SK-N-SH (cell line): Measurements from ENCODE around the gene HMX3. TPM values are rescaled to one million over a fixed set of nuclear protein-coding genes. Genes with fewer than 3 reads are reported as not detected.

Experiments used
- CTCF ChIA-PET: fragments of 300-600, 350-600 bp; formaldehyde crosslinking; extraction: SDS; loops from one replicate; lab custom pipeline; 2021; lab: Yijun Ruan, JAX
- POLR2A ChIA-PET: fragments of 350-600 bp; sonication (Branson Sonifier 250); formaldehyde crosslinking; extraction: SDS; loops from one replicate; lab custom pipeline; 2020; ENCODE audit warnings: antibody characterized with exemption, inconsistent platforms; lab: Yijun Ruan, JAX
- DNase-seq: peaks from one replicate; pipeline ENCODE4 v3.0.0; 2012
- H2AFZ ChIP-seq: fragments of 200-600 bp; sonication (generic); 2 replicates; pipeline ENCODE4 v1.8.1; 2016; ENCODE audit warnings: antibody characterized with exemption, mild to moderate bottlenecking, low read depth
- H3F3A ChIP-seq: fragments of 200-600 bp; sonication (generic); replicated peaks from 2 replicates; pipeline ENCODE3; 2016; ENCODE audit warnings: antibody characterized with exemption, mild to moderate bottlenecking; ENCODE audit not compliant: insufficient read depth
- H3K27ac ChIP-seq, 2 experiments: fragments of 200-500 bp in 1 of 2; fragments of 200-600 bp in 1 of 2; sonication (Bioruptor generic) in 1 of 2; sonication (generic), shearing (Covaris generic) in 1 of 2; 2 replicates each; pipeline versions ENCODE4 v1.5.1 to v1.6.1; 2014 to 2016; ENCODE audit warnings: low read depth in 2 of 2, inconsistent platforms in 1 of 2, low read length in 1 of 2, mild to moderate bottlenecking in 1 of 2, mixed read lengths in 1 of 2
- H3K27me3 ChIP-seq: fragments of 200-600 bp; sonication (generic), shearing (Covaris generic); 2 replicates; pipeline ENCODE4 v1.6.1; 2016; ENCODE audit warnings: mixed run types; ENCODE audit not compliant: insufficient read depth
- H3K36me3 ChIP-seq, 2 experiments: fragments of 200-500 bp in 1 of 2; fragments of 200-600 bp in 1 of 2; sonication (Bioruptor generic) in 1 of 2; sonication (generic) in 1 of 2; replicated peaks in 1 of 2; 2 replicates each; pipeline versions ENCODE3 to v1.5.1; 2014 to 2016; ENCODE audit warnings: low read length in 1 of 2, mild to moderate bottlenecking in 1 of 2; ENCODE audit not compliant: insufficient read depth in 2 of 2, control insufficient read depth in 1 of 2
- H3K4me1 ChIP-seq, 2 experiments: fragments of 200-500 bp in 1 of 2; fragments of 200-600 bp in 1 of 2; sonication (Bioruptor generic) in 1 of 2; sonication (generic), shearing (Covaris generic) in 1 of 2; 2 replicates each; pipeline versions ENCODE4 v1.5.1 to v1.6.1; 2014 to 2016; ENCODE audit warnings: low read depth in 1 of 2, low read length in 1 of 2, mixed run types in 1 of 2; ENCODE audit not compliant: insufficient read depth in 2 of 2, control insufficient read depth in 1 of 2
- H3K4me2 ChIP-seq: fragments of 200-600 bp; sonication (generic), shearing (Covaris generic); 2 replicates; pipeline ENCODE4 v1.6.1; 2017; ENCODE audit warnings: mixed run types
- H3K4me3 ChIP-seq, 2 experiments: fragments of 200-500 bp in 1 of 2; fragments of 200-600 bp in 1 of 2; sonication (Bioruptor generic) in 1 of 2; sonication (generic), shearing (Covaris generic) in 1 of 2; 2 replicates each; pipeline versions ENCODE4 v1.5.1 to v1.8.1; 2014 to 2016; ENCODE audit warnings: low read depth in 2 of 2, inconsistent platforms in 1 of 2, low read length in 1 of 2, mild to moderate bottlenecking in 1 of 2, mixed read lengths in 1 of 2, moderate library complexity in 1 of 2
- H3K79me2 ChIP-seq: fragments of 200-600 bp; sonication (generic); 2 replicates; pipeline ENCODE4 v1.8.1; 2017; ENCODE audit warnings: mild to moderate bottlenecking; ENCODE audit not compliant: insufficient read depth
- H3K9ac ChIP-seq: fragments of 200-600 bp; sonication (generic); 2 replicates; pipeline ENCODE4 v1.6.1; 2017; ENCODE audit warnings: mixed run types
- H3K9me2 ChIP-seq: fragments of 200-600 bp; sonication (generic); 2 replicates; pipeline ENCODE4 v1.6.1; 2017; ENCODE audit warnings: mixed run types
- H3K9me3 ChIP-seq: fragments of 200-600 bp; sonication (generic); 2 replicates; pipeline ENCODE4 v1.6.1; 2017; ENCODE audit warnings: mixed run types, mild to moderate bottlenecking, moderate library complexity
- H4K20me1 ChIP-seq: fragments of 200-600 bp; sonication (generic); 2 replicates; pipeline ENCODE4 v1.6.1; 2017; ENCODE audit warnings: mild to moderate bottlenecking, mixed run types; ENCODE audit not compliant: insufficient read depth
- CHD2 ChIP-seq: fragments of 150-350 bp; IDR thresholded peaks from 2 replicates; pipeline ENCODE4 v1.6.1; 2018; ENCODE audit warnings: low read length; ENCODE audit not compliant: partially characterized antibody
- ELF1 ChIP-seq: IDR thresholded peaks from 2 replicates; pipeline ENCODE4 v1.4.0; 2012
- FOSL2 ChIP-seq: IDR thresholded peaks from 2 replicates; pipeline ENCODE4 v1.4.0; 2012; ENCODE audit warnings: low read depth, mild to moderate bottlenecking, moderate library complexity, borderline replicate concordance
- GABPA ChIP-seq: IDR thresholded peaks from 2 replicates; pipeline ENCODE4 v1.4.0; 2012; ENCODE audit warnings: low read depth, mild to moderate bottlenecking
- JUND ChIP-seq: IDR thresholded peaks from 2 replicates; pipeline ENCODE4 v1.4.0; 2012
- MEF2A ChIP-seq: IDR thresholded peaks from 2 replicates; pipeline ENCODE4 v1.4.0; 2012; ENCODE audit warnings: low read depth, borderline replicate concordance
- MXI1 ChIP-seq: IDR thresholded peaks from 2 replicates; pipeline ENCODE4 v1.6.1; 2012; ENCODE audit warnings: mild to moderate bottlenecking, low read depth, low read length, improper control_type of control experiment
- NFIC ChIP-seq: IDR thresholded peaks from 2 replicates; pipeline ENCODE4 v1.4.0; 2012; ENCODE audit warnings: borderline replicate concordance
- RFX5 ChIP-seq: IDR thresholded peaks from 2 replicates; pipeline ENCODE4 v1.6.1; 2012; ENCODE audit warnings: mild to moderate bottlenecking, improper control_type of control experiment, low read length
- TCF12 ChIP-seq: IDR thresholded peaks from 2 replicates; pipeline ENCODE4 v1.4.0; 2012
- TEAD4 ChIP-seq: IDR thresholded peaks from 2 replicates; pipeline ENCODE4 v1.4.0; 2012; ENCODE audit warnings: mild to moderate bottlenecking, borderline replicate concordance; ENCODE audit not compliant: insufficient read depth
- YY1 ChIP-seq: IDR thresholded peaks from 2 replicates; pipeline ENCODE4 v1.4.0; 2012; ENCODE audit warnings: low read depth, mild to moderate bottlenecking
- WGBS: methylation state at CpG from one replicate; pipeline ENCODE4 v1.1.6; 2017; ENCODE audit warnings: low lambda C conversion rate; 5-methylcytosine and 5-hydroxymethylcytosine counted together
- polyA plus RNA-seq, 3 experiments: library from polyadenylated mRNA; depleted of rRNA; stranded (reverse); fragments of >200 nt; gene quantifications; 2 replicates each; pipeline ENCODE4 v1.2.3, GENCODE V29; 2012
- TF ChIP-seq, protein P1 (sequence below): IDR thresholded peaks from 2 replicates; pipeline ENCODE4 v1.6.1; 2012; ENCODE audit warnings: mild to moderate bottlenecking, low read depth, low read length, moderate library complexity
- TF ChIP-seq, protein P2 (sequence below): IDR thresholded peaks from 2 replicates; pipeline ENCODE4; 2012
- TF ChIP-seq, protein P3 (sequence below): fragments of 150-350 bp; IDR thresholded peaks from 2 replicates; pipeline ENCODE4 v1.6.1; 2017; ENCODE audit warnings: antibody characterized with exemption, low read length, low read depth, borderline replicate concordance
- TF ChIP-seq, protein P4 (sequence below): IDR thresholded peaks from 2 replicates; pipeline ENCODE4 v1.4.0; 2012; ENCODE audit warnings: low read depth
- TF ChIP-seq, protein P5 (sequence below): IDR thresholded peaks from 2 replicates; pipeline ENCODE4 v1.4.0; 2012; ENCODE audit warnings: low read depth, borderline replicate concordance

The HMX3 gene
- polyA plus RNA-seq, 1 of the 3 experiments (the other 2 are of a cell fraction), result not detected

DNA sequence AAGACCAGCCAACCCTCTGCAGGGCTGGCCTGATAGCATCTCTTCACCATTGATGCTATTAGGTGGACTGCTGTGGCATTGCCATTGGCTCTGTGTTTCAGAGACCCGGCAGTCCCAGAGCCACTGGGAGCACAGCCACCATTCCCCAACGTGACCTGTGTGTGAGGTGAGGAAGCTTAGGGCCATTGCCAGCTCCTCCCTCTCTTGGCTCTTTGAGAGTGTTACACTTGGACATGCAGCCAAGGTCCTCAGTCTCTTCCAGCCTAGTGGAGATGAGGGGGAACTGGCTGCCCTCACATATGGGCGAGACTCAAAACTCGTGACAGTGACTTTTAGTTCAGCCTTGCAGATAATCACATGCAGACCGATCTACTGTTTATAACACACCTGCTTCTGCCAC lies 39.3 kb upstream of the HMX3 start:
- no peak overlapping the region for H3K4me2 ChIP-seq
- no peaks in the 10 kb centered on the region for H3K9me3 ChIP-seq
- POLR2A ChIA-PET, result no interaction called here
- H3K79me2 ChIP-seq, result no peaks in the 10 kb centered on the region
- no peak for TF ChIP-seq TCF12
- no peak for TF ChIP-seq JUND
- TF ChIP-seq, protein P1, sequence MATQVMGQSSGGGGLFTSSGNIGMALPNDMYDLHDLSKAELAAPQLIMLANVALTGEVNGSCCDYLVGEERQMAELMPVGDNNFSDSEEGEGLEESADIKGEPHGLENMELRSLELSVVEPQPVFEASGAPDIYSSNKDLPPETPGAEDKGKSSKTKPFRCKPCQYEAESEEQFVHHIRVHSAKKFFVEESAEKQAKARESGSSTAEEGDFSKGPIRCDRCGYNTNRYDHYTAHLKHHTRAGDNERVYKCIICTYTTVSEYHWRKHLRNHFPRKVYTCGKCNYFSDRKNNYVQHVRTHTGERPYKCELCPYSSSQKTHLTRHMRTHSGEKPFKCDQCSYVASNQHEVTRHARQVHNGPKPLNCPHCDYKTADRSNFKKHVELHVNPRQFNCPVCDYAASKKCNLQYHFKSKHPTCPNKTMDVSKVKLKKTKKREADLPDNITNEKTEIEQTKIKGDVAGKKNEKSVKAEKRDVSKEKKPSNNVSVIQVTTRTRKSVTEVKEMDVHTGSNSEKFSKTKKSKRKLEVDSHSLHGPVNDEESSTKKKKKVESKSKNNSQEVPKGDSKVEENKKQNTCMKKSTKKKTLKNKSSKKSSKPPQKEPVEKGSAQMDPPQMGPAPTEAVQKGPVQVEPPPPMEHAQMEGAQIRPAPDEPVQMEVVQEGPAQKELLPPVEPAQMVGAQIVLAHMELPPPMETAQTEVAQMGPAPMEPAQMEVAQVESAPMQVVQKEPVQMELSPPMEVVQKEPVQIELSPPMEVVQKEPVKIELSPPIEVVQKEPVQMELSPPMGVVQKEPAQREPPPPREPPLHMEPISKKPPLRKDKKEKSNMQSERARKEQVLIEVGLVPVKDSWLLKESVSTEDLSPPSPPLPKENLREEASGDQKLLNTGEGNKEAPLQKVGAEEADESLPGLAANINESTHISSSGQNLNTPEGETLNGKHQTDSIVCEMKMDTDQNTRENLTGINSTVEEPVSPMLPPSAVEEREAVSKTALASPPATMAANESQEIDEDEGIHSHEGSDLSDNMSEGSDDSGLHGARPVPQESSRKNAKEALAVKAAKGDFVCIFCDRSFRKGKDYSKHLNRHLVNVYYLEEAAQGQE, result no peak
- TF ChIP-seq ELF1, result no peak
- no peak for TF ChIP-seq GABPA
- no peak for TF ChIP-seq RFX5
- TF ChIP-seq, all 33 proteins: peak for 0
- Histone ChIP-seq H3K4me3 (no peak overlapping the region), H3K9me2 (no peaks in the 10 kb centered on the region), H3K36me3 (no peaks in the 10 kb centered on the region), H2AFZ (no peak overlapping the region), H3K27ac (no peak overlapping the region), H3F3A (no peaks in the 10 kb centered on the region), H3K27me3 (no peaks in the 10 kb centered on the region), H3K9ac (no peak overlapping the region), H3K4me1 (no peaks in the 10 kb centered on the region), H4K20me1 (no peaks in the 10 kb centered on the region)
- WGBS, result 23% methylated on average over 5 of the region's 5 CpGs
- CTCF ChIA-PET, result no interaction called here
- no peak for DNase-seq

DNA sequence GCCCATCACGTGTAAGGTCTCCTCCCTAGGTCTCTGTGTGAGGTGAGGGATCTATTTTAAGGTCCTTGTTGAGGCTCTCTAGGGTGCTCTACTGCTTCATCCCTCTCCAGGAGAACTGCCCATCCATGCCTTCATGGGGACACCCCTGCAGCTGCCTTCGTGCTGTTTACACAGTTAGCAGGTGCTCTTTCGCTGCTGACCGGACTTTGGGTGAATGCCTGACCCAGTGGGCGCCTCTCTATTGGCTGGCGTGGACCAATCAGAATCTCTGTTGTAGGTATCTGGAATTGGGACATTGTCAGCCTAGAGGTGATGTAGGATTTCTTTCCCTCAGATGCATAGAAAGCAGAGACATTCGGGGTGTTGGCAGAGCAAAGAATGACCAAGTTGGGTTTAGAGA lies 38.7 kb upstream of the HMX3 start:
- Histone ChIP-seq H3K9me3 (no peaks in the 10 kb centered on the region), H3K9ac (no peak overlapping the region), H3K9me2 (no peaks in the 10 kb centered on the region), H3K36me3 (no peaks in the 10 kb centered on the region), H4K20me1 (no peaks in the 10 kb centered on the region), H3K4me1 (no peaks in the 10 kb centered on the region), H2AFZ (no peak overlapping the region), H3K79me2 (no peaks in the 10 kb centered on the region), H3K4me3 (no peak overlapping the region), H3K27ac (no peak overlapping the region), H3K27me3 (no peaks in the 10 kb centered on the region), H3K4me2 (no peak overlapping the region), H3F3A (no peaks in the 10 kb centered on the region)
- no peak for DNase-seq
- ChIA-PET POLR2A (no interaction called here), CTCF (no interaction called here)
- WGBS, result 20% methylated on average over 5 of the region's 7 CpGs
- TF ChIP-seq, protein P2, sequence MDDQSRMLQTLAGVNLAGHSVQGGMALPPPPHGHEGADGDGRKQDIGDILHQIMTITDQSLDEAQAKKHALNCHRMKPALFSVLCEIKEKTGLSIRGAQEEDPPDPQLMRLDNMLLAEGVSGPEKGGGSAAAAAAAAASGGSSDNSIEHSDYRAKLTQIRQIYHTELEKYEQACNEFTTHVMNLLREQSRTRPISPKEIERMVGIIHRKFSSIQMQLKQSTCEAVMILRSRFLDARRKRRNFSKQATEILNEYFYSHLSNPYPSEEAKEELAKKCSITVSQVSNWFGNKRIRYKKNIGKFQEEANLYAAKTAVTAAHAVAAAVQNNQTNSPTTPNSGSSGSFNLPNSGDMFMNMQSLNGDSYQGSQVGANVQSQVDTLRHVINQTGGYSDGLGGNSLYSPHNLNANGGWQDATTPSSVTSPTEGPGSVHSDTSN, result no peak
- TF ChIP-seq FOSL2 (no peak), NFIC (no peak), TEAD4 (no peak), MXI1 (no peak), CHD2 (no peak), YY1 (no peak), GABPA (no peak), MEF2A (no peak)
- TF ChIP-seq, protein P3, sequence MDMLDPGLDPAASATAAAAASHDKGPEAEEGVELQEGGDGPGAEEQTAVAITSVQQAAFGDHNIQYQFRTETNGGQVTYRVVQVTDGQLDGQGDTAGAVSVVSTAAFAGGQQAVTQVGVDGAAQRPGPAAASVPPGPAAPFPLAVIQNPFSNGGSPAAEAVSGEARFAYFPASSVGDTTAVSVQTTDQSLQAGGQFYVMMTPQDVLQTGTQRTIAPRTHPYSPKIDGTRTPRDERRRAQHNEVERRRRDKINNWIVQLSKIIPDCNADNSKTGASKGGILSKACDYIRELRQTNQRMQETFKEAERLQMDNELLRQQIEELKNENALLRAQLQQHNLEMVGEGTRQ, result no peak
- TF ChIP-seq, protein P4, sequence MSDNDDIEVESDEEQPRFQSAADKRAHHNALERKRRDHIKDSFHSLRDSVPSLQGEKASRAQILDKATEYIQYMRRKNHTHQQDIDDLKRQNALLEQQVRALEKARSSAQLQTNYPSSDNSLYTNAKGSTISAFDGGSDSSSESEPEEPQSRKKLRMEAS, result no peak
- TF ChIP-seq, protein P1, result no peak
- TF ChIP-seq, protein P5, sequence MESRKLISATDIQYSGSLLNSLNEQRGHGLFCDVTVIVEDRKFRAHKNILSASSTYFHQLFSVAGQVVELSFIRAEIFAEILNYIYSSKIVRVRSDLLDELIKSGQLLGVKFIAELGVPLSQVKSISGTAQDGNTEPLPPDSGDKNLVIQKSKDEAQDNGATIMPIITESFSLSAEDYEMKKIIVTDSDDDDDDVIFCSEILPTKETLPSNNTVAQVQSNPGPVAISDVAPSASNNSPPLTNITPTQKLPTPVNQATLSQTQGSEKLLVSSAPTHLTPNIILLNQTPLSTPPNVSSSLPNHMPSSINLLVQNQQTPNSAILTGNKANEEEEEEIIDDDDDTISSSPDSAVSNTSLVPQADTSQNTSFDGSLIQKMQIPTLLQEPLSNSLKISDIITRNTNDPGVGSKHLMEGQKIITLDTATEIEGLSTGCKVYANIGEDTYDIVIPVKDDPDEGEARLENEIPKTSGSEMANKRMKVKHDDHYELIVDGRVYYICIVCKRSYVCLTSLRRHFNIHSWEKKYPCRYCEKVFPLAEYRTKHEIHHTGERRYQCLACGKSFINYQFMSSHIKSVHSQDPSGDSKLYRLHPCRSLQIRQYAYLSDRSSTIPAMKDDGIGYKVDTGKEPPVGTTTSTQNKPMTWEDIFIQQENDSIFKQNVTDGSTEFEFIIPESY, result no peak
